Pancreas (tissue), 10 donors: Measurements from ENCODE around the gene ZNF446. TPM values are rescaled to one million over a fixed set of nuclear protein-coding genes. Genes with fewer than 3 reads are reported as not detected.

ENCODE experiments used
- ATAC-seq, 4 donors: fragments of 200-7000 bp; cut with Tn5 transposase; one replicate each; pipeline versions ENCODE4 v1.8.0 to v1.9.1; 2020; ENCODE audit warnings: mild to moderate bottlenecking in 4 of 4, moderate library complexity in 4 of 4
- DNase-seq, 6 donors: peaks; one replicate each; pipeline ENCODE4 v3.0.0-alpha.2; 2020
- FAIRE-seq: peaks from 2 replicates; lab custom pipeline; 2012; peaks lifted over from hg19 to GRCh38; lab: Jason Lieb, UNC
- H3K27ac ChIP-seq, 4 donors: fragments of 200-600 bp; sonication (generic); 1 replicate in 3 of 4; 2 replicates in 1 of 4; pipeline versions ENCODE4 v1.5.0 to v1.8.0; 2020
- H3K27me3 ChIP-seq, 4 donors: fragments of 200-600 bp; one replicate each; pipeline ENCODE4 v1.8.0; 2021
- H3K36me3 ChIP-seq, 3 donors: fragments of 200-600 bp; sonication (generic) in 1 of 3; one replicate each; pipeline versions ENCODE4 v1.5.0 to v1.8.0; 2020 to 2021
- H3K4me1 ChIP-seq, 3 donors: fragments of 200-600 bp; one replicate each; pipeline ENCODE4 v1.8.0; 2021
- H3K4me3 ChIP-seq, 4 donors: fragments of 200-600 bp; sonication (generic) in 2 of 4; one replicate each; pipeline versions ENCODE4 v1.5.0 to v1.8.0; 2020 to 2021
- H3K9me3 ChIP-seq, 4 donors: fragments of 200-600 bp; one replicate each; pipeline ENCODE4 v1.8.0; 2021
- WGBS, 2 donors: extraction: QIAGEN DNeasy Blood & Tissue Kit; methylation state at CpG; one replicate each; pipeline ENCODE4 v1.1.7; 2013; 5-methylcytosine and 5-hydroxymethylcytosine counted together
- intact Hi-C, 3 donors: fragments of 100-400 bp; cut with DNase I; formaldehyde crosslinking; loops; one replicate each; pipeline versions ENCODE4 v1.11.1 to v1.14.2; 2022
- polyA plus RNA-seq, 2 donors: library from polyadenylated mRNA; stranded (reverse); fragments of 200-250 nt; gene quantifications; one replicate each; pipeline ENCODE4 v1.2.3, GENCODE V29; 2013
- total RNA-seq, 6 donors: library from RNA; stranded (reverse); fragmentation: NEBNext Ultra II Directional in 4 of 6; extraction: Animal tissue kit (Norgen Biotek cat#: 25700) in 4 of 6; gene quantifications; one replicate each; pipeline versions ENCODE4 v1.2.1 to v1.2.4, GENCODE V29; 2021 to 2023
- TF ChIP-seq, protein P1 (sequence below), 4 donors: fragments of 200-600 bp; sonication (generic) in 3 of 4; IDR thresholded peaks; one replicate each; pipeline versions ENCODE4 v1.5.0 to v1.8.0; 2021; ENCODE audit warnings: antibody characterized with exemption in 4 of 4
- donor health status: healthy with polysubstance abuse.
- donor health status: DM: no; HTN: no; CAD: no; lungs with moderate emphysema.
- donor health status: DM: no; HTN: no; CAD: no.
- donor health status: control.
- donor health status: control.
- donor health status: Bipolar disorder and iron deficiency.
- donor health status: DM: yes; HTN: yes; CAD: no.
- donor health status: DM: no; HTN: no; CAD: no.
- donor health status: DM: no; HTN: no; CAD: no.
- donor health status: DM: yes; HTN: yes; CAD: no.

Gene ZNF446
- total and polyA plus RNA-seq, 8 donors: 4.4 to 23.6 (median 5.9) TPM

DNA sequence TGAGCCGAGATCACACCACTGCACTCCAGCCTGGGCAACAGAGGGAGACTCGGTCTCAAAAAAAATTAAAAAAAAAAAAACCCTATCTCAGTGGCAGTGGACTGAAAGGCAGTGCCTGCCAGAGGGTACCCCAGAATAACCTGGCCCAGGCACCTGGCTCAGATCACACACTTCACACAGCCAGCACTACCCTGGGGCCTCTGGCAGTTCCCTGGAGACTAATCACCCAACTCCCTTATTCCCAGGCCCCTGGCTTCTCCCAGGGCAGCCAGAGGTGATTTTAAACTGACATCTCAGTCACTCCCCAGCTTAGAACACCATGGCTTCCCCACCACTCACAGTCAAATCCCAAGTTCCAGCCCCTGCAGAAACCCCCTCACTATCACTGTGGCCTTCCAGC, 39.1 kb downstream of the ZNF446 start:
- FAIRE-seq: no peak

GRCh38 chr19:58516246-58516836, 40.2 kb downstream of the ZNF446 start:
- intact Hi-C loops: no loop called here
- WGBS, 2 donors: 83 to 89% methylated on average over 25 of the region's 25 CpGs
- Histone ChIP-seq H3K9me3 (no peaks in the 10 kb centered on the region), H3K4me1 (peaks cover 13 to 14% (median 13%) of the 10 kb centered on the region in 3 donors), H3K27me3 (no peaks in the 10 kb centered on the region), H3K36me3 (peaks cover 0 to 8% (median 0%) of the 10 kb centered on the region in 3 donors), H3K27ac (no peak overlapping the region), H3K4me3 (no peak overlapping the region)
- peak in 3 of 6 donors; percentile 6 to 74 (median 42) for DNase-seq
- no peak for FAIRE-seq
- ATAC-seq: no peak
- TF ChIP-seq, protein P1, sequence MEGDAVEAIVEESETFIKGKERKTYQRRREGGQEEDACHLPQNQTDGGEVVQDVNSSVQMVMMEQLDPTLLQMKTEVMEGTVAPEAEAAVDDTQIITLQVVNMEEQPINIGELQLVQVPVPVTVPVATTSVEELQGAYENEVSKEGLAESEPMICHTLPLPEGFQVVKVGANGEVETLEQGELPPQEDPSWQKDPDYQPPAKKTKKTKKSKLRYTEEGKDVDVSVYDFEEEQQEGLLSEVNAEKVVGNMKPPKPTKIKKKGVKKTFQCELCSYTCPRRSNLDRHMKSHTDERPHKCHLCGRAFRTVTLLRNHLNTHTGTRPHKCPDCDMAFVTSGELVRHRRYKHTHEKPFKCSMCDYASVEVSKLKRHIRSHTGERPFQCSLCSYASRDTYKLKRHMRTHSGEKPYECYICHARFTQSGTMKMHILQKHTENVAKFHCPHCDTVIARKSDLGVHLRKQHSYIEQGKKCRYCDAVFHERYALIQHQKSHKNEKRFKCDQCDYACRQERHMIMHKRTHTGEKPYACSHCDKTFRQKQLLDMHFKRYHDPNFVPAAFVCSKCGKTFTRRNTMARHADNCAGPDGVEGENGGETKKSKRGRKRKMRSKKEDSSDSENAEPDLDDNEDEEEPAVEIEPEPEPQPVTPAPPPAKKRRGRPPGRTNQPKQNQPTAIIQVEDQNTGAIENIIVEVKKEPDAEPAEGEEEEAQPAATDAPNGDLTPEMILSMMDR (IDR thresholded peaks at IDR 0.05): no peak

More for the DNA sequence above, 39.1 kb downstream of the ZNF446 start:
- Histone ChIP-seq H3K9me3 (no peaks in the 10 kb centered on the region), H3K27me3 (no peaks in the 10 kb centered on the region), H3K27ac (no peak overlapping the region), H3K4me3 (no peak overlapping the region), H3K36me3 (peaks cover 0 to 8% (median 0%) of the 10 kb centered on the region in 3 donors), H3K4me1 (peaks cover 9 to 13% (median 11%) of the 10 kb centered on the region in 3 donors)
- DNase-seq: peak in 1 of 6 donors; percentile 27
- WGBS, 2 donors: 86 to 93% methylated on average over 2 of the region's 2 CpGs
- TF ChIP-seq, protein P1 (IDR thresholded peaks at IDR 0.05): no peak
- intact Hi-C loops: no loop called here
- no peak for ATAC-seq

GRCh38 chr19:58516964-58517833, 41.0 kb downstream of the ZNF446 start:
- intact Hi-C loops: no loop called here
- Histone ChIP-seq H3K4me3 (no peak overlapping the region), H3K4me1 (peaks cover 8 to 14% (median 13%) of the 10 kb centered on the region in 3 donors), H3K27me3 (no peaks in the 10 kb centered on the region), H3K9me3 (no peaks in the 10 kb centered on the region), H3K36me3 (peaks cover 0 to 8% (median 0%) of the 10 kb centered on the region in 3 donors), H3K27ac (no peak overlapping the region)
- FAIRE-seq: no peak
- 89% methylated on average over 59 to 65 of the region's 65 CpGs for WGBS, 2 donors
- no peak for ATAC-seq
- TF ChIP-seq, protein P1 (IDR thresholded peaks at IDR 0.05): no peak
- DNase-seq: peak in 4 of 6 donors; percentile 7 to 77 (median 39)

GRCh38 chr19:58518256-58519086, 42.3 kb downstream of the ZNF446 start:
- intact Hi-C loops: no loop called here
- Histone ChIP-seq H3K4me1 (peaks cover 6 to 14% (median 13%) of the 10 kb centered on the region in 3 donors), H3K27me3 (no peaks in the 10 kb centered on the region), H3K36me3 (peaks cover 0 to 8% (median 0%) of the 10 kb centered on the region in 3 donors), H3K9me3 (no peaks in the 10 kb centered on the region), H3K27ac (peak overlapping the region; percentile 86 to 93 (median 90)), H3K4me3 (peak overlapping the region; percentile 55 to 94 (median 84))
- TF ChIP-seq, protein P1 (IDR thresholded peaks at IDR 0.05): peak in 1 of 4 donors; percentile 16
- 7 to 8% methylated on average over 22 of the region's 22 CpGs for WGBS, 2 donors
- peak in 3 of 6 donors; percentile 10 to 67 (median 27) for DNase-seq
- no peak for ATAC-seq
- no peak for FAIRE-seq
